ENCODE data around the gene KCNC2.

GRCh38 chr12:75161488-75161887 lies 48.2 kb downstream of the KCNC2 start:
- TF ChIP-seq, protein P1, sequence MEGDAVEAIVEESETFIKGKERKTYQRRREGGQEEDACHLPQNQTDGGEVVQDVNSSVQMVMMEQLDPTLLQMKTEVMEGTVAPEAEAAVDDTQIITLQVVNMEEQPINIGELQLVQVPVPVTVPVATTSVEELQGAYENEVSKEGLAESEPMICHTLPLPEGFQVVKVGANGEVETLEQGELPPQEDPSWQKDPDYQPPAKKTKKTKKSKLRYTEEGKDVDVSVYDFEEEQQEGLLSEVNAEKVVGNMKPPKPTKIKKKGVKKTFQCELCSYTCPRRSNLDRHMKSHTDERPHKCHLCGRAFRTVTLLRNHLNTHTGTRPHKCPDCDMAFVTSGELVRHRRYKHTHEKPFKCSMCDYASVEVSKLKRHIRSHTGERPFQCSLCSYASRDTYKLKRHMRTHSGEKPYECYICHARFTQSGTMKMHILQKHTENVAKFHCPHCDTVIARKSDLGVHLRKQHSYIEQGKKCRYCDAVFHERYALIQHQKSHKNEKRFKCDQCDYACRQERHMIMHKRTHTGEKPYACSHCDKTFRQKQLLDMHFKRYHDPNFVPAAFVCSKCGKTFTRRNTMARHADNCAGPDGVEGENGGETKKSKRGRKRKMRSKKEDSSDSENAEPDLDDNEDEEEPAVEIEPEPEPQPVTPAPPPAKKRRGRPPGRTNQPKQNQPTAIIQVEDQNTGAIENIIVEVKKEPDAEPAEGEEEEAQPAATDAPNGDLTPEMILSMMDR (IDR thresholded peaks at IDR 0.05) = no peak
- no peak for TF ChIP-seq ZFX (IDR thresholded peaks at IDR 0.05; ENCODE audit: borderline replicate concordance)
